Activated T-helper 1 cell treated with anti-CD3 and anti-CD28 coated beads, Interleukin-12 subunit alpha, Interleukin-12 subunit beta, Interleukin-2, Interleukin-4 antibody, amounts not matched to agents 30 ng/mL and 10 ng/mL and 1 ng/mL, durations not matched to agents 14 hours and 24 hours and 36 hours (primary cell): ENCODE measurements around the gene PCSK6. TPM values are rescaled to one million over a fixed set of nuclear protein-coding genes. Genes with fewer than 3 reads are reported as not detected.

Experiments used
- DNase-seq: peaks from one replicate; pipeline ENCODE4 v3.0.0; 2021; ENCODE audit warnings: low spot score
- H3K27ac Mint-ChIP-seq: one replicate; pipeline ENCODE4 v1.8.0; 2021; ENCODE audit warnings: mild to moderate bottlenecking, mixed read lengths
- H3K27me3 Mint-ChIP-seq: one replicate; pipeline ENCODE4 v1.8.0; 2022; ENCODE audit warnings: mild to moderate bottlenecking, moderate library complexity, mixed read lengths; ENCODE audit not compliant: insufficient read depth
- H3K36me3 Mint-ChIP-seq: one replicate; pipeline ENCODE4 v1.8.0; 2021; ENCODE audit warnings: low read depth, mixed read lengths
- H3K4me1 Mint-ChIP-seq: one replicate; pipeline ENCODE4 v1.8.0; 2021; ENCODE audit warnings: low read depth, mixed read lengths
- H3K4me3 Mint-ChIP-seq: one replicate; pipeline ENCODE4 v1.8.0; 2021; ENCODE audit warnings: mild to moderate bottlenecking, moderate library complexity, mixed read lengths
- H3K9me3 Mint-ChIP-seq: one replicate; pipeline ENCODE4 v1.8.0; 2021; ENCODE audit warnings: mixed read lengths
- intact Hi-C: fragments of 100-400 bp; cut with micrococcal nuclease; formaldehyde crosslinking; loops from one replicate; pipeline ENCODE4 v1.15.1; 2024
- total RNA-seq: library from RNA; stranded (reverse); gene quantifications from 2 replicates; pipeline ENCODE4 v1.2.3, GENCODE V29; 2022

PCSK6 gene
- total RNA-seq, 1 donor from 2014 or later: 3.0 TPM

DNA sequence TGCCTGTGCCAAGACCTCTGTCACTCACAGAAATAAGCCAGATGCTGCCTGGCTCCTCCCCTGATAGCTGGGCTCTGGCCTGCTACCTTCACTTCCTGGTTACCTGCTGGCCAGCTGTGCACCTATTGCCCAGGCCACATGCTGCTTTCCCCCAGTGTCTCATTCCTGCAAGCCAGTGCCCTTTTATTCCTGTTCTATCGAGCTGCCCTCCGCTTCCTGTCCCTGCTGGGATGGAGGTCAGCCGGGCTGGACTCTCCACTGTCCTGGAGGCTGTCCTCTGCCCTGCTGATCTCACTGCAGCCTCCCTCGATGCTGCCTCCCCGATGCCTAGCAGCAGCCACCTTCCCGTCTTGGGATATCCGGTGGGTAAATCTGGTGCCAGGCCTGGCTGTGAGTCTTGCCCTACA lies 157.4 kb downstream of the PCSK6 start:
- Mint-ChIP-seq H3K27me3 (peaks cover 12% of the 10 kb centered on the region), H3K27ac (no peak overlapping the region), H3K36me3 (peaks cover 4% of the 10 kb centered on the region), H3K9me3 (peaks cover 25% of the 10 kb centered on the region), H3K4me3 (no peak overlapping the region), H3K4me1 (no peaks in the 10 kb centered on the region)
- no peak for DNase-seq
- intact Hi-C loops: no loop called here

DNA sequence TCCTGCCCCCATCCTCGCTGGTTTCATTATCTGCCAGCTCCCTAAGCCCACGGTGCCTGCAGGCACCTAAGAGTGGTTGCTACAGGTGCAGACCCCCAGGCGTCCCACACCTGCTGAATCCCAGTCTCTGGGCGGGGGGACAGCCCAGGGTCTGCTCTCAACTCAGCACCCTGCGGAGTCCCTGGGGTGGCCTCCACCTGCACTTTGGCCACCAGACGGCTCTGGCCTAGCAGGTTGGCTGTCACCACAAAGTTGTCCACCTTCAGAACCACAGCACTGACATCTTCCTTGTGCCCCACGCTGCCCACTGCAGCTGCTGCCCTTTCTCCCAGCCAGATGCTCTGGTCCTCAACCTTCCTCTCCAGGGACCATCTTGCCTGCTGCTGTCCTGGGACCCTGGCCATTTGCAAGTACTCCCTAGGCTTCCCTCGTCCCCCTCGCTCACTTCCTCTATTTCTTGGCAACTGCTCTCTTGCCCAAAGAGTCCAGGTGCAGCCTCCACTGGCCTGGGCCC lies 159.6 kb downstream of the PCSK6 start:
- Mint-ChIP-seq H3K27ac (no peak overlapping the region), H3K27me3 (peaks cover 14% of the 10 kb centered on the region), H3K4me3 (no peak overlapping the region), H3K4me1 (no peaks in the 10 kb centered on the region), H3K36me3 (peaks cover 2% of the 10 kb centered on the region), H3K9me3 (peaks cover 14% of the 10 kb centered on the region)
- intact Hi-C loops: no loop called here
- no peak for DNase-seq

DNA sequence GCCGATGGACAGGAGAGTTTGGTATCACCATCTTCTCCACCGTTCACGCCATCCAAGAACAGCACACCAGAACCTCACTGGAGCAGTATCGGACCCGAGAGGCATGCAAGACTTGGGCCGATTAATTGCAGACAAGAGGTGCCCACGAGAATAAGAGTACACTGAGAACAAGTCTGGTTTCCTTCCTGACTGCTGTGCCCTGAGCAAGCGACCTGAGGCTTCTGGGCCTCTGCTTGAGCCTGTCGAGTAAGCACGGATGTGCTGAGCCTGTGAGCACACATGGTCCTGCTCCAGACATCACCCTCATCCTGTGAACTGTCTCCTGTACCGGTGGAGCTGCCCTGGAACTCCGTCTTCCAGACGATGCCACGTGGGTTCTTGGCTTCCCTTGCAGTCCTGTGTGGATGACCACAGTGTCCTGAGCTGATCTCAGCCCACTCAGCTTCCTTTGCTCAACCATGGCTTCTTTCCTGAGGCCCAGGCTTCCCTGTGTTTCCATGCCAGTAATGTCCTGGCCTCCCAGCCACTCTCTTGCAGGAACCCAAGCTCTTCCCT lies 160.1 kb downstream of the PCSK6 start:
- Mint-ChIP-seq H3K4me3 (no peak overlapping the region), H3K4me1 (no peaks in the 10 kb centered on the region), H3K9me3 (peaks cover 8% of the 10 kb centered on the region), H3K27me3 (peaks cover 16% of the 10 kb centered on the region), H3K27ac (no peak overlapping the region), H3K36me3 (peaks cover 2% of the 10 kb centered on the region)
- intact Hi-C loops: no loop called here
- DNase-seq: no peak

DNA sequence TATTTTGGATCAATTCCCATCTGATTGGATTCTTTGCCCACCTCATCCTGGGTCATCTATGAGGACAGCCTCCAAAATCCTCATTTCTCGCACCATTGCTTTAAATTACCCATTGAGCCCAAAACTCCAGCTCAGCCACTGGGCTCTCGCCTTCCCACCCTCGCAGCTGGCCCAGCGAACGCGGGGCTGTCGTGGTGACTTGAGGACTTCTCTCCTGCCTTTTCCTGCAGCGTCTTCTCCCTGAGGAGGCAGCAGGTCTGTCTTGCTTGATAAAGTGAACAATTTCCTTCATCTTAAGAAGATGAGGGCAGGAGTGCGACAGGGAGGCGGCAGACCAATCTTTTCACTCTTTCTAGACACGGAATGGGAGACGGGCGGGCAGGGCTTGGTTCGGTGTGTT lies 161.5 kb downstream of the PCSK6 start:
- Mint-ChIP-seq H3K9me3 (peaks cover 1% of the 10 kb centered on the region), H3K27me3 (peaks cover 16% of the 10 kb centered on the region), H3K36me3 (peaks cover under 1% of the 10 kb centered on the region), H3K4me3 (no peak overlapping the region), H3K27ac (no peak overlapping the region), H3K4me1 (no peaks in the 10 kb centered on the region)
- intact Hi-C loops: no loop called here
- DNase-seq: no peak

DNA sequence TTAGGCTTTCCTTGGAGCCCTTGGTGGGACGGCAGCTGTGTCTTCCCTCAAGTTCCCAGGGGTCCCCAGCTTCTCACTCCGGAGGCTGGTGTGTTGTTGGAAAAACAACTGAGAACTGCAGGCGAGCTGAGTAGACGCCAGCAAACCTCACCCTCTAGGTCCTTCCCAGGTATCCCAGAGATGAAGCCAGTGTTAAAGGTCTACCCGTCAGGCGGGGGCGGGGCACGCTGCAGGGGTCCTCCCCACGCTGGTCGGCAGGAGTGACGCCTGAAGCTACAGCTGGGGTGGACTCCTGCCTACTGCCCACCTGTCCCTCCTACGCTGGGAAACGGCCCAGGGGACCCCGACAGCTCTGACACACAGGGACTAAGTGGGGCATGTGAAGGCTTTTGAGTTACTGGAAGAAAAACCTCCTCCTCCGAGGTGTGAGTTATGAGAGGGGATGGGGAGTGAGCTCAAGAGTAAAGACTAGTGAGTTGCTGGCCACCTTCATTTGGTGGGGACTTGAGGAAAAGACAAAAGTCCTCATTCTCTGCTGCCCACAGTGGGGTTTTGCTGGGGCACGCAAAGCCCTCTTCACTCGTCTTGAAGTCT lies 162.3 kb downstream of the PCSK6 start:
- Mint-ChIP-seq H3K4me3 (no peak overlapping the region), H3K27me3 (peaks cover 16% of the 10 kb centered on the region), H3K9me3 (no peaks in the 10 kb centered on the region), H3K4me1 (no peaks in the 10 kb centered on the region), H3K27ac (no peak overlapping the region), H3K36me3 (no peaks in the 10 kb centered on the region)
- no peak for DNase-seq
- intact Hi-C loops: no loop called here

DNA sequence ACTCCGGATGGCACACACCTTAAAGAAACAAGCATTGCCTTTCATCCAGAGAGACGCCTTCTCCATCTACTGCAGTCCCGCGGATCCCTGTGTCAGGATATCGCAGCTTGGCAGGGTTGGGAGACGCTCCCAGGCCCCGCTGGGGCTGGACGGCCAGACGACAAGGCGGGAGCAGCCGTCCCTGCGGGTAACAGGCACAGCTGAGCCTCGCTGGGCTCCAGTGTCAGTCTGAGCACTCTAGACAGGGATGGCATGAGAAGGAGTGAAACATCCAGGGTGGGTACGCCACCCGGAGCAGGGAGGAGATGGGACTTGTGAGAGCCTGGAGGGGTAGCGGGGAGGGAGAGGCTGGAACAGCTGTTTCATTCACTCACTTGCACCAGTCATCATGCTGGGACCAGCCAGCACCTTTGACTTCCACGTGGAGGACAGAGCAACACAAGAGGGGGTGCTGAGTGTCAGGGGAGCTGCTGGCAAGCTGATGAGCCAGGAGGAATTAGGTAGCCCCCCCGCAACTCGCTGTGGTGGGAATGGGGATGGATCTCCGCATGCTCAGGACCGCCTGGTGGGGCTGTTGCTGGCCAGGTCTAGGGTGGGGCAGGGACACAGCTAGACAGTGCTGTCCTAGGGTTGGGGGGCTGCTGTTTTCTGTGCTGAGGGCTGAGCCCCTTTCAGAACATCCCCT lies 162.9 kb downstream of the PCSK6 start:
- Mint-ChIP-seq H3K9me3 (no peaks in the 10 kb centered on the region), H3K36me3 (no peaks in the 10 kb centered on the region), H3K4me3 (no peak overlapping the region), H3K27me3 (peaks cover 16% of the 10 kb centered on the region), H3K27ac (no peak overlapping the region), H3K4me1 (no peaks in the 10 kb centered on the region)
- no peak for DNase-seq
- intact Hi-C loops: no loop called here

DNA sequence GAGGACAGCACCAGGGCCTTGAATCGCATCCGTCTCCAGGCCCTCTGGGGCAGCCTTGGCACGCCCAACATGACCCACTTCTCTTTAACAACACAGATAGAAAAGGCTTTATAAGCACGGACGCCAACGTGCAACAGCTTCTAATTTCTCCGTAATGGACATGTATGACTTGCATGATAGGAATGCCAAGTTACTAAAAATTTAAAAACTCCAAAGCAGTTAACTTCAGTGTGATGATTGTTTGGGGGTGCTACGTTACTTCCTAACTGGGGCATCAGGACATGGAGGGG lies 163.5 kb downstream of the PCSK6 start:
- no peak for DNase-seq
- Mint-ChIP-seq H3K36me3 (no peaks in the 10 kb centered on the region), H3K4me1 (peaks cover 4% of the 10 kb centered on the region), H3K4me3 (no peak overlapping the region), H3K27ac (no peak overlapping the region), H3K9me3 (no peaks in the 10 kb centered on the region), H3K27me3 (peaks cover 13% of the 10 kb centered on the region)
- intact Hi-C loops: no loop called here

DNA sequence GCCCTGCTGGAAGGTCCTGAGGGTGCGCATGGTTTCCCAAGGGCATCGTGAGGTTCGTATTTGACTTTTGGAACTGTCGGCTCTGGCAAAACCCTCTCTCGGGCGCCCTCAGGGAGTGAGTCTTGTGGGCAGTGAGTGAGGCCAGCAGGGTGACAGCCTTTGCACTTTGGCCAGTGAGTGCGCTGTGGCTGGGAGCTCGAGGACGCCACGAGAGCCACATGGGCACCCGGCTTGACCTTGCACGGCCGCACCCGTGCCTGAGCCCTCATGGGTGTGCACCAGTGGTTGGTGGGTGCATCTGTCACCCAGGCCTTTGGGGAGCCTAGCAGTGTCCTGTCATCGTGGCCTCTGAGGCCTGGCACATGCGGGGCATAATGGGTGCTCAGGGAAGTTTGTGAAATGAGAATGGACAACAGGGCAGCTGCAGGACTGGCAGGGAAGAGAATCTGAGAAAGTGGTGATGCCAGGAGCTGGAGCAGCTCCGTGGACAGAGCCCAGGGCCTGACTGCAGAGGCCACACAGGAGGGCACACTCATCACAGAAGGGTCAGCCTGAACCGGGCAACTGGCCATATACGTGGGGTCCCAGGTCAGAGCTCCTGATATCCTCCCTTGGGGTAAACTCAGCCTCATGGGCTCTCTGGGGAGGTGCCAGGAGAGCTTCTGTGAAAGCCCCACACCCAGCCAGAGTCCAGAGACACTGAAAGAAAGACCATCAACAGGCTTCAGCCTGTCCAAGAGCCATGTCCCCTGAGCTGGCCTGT lies 164.1 kb downstream of the PCSK6 start:
- H3K36me3 Mint-ChIP-seq: peaks cover 2% of the 10 kb centered on the region
- peaks cover 12% of the 10 kb centered on the region for H3K27me3 Mint-ChIP-seq
- intact Hi-C loops: no loop called here
- no peak overlapping the region for H3K27ac Mint-ChIP-seq
- H3K4me1 Mint-ChIP-seq: peaks cover 9% of the 10 kb centered on the region
- peaks cover 2% of the 10 kb centered on the region for H3K9me3 Mint-ChIP-seq
- no peak overlapping the region for H3K4me3 Mint-ChIP-seq
- no peak for DNase-seq

DNA sequence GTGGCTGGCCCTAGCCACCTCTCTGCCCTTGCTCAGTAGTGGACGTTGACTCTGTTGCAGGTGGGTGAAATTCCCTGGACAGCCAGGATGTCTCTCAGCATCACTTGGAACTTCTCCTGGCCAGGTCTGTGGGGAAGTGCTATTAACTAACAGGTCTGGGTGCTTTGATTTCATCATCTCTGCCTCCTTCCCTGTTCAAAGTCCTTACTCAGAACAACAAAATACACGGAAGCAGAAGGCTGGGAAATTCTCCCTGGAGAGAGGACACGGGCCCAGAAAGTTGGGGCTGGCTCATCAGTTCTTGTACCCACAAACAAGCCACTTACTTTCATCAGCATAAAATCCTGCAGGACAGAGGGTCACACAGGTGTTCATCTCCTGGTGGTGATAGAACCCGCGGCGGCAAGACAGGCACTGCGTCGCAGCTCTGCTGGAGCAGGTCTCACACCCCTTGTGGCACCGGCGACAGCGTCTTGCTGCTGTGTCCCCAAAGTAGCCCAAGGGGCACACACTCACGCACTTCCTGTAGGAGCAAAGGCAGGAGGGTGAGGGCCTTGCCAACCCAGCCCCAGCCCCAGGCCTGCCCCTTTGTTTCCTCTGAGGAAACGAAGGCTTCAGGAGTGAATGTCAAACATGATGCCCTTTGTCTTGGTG lies 164.9 kb downstream of the PCSK6 start:
- peaks cover 2% of the 10 kb centered on the region for H3K36me3 Mint-ChIP-seq
- H3K9me3 Mint-ChIP-seq: peaks cover 3% of the 10 kb centered on the region
- peaks cover 10% of the 10 kb centered on the region for H3K27me3 Mint-ChIP-seq
- DNase-seq: no peak
- intact Hi-C loops: no loop called here
- peaks cover 13% of the 10 kb centered on the region for H3K4me1 Mint-ChIP-seq
- H3K4me3 Mint-ChIP-seq: no peak overlapping the region
- H3K27ac Mint-ChIP-seq: no peak overlapping the region

DNA sequence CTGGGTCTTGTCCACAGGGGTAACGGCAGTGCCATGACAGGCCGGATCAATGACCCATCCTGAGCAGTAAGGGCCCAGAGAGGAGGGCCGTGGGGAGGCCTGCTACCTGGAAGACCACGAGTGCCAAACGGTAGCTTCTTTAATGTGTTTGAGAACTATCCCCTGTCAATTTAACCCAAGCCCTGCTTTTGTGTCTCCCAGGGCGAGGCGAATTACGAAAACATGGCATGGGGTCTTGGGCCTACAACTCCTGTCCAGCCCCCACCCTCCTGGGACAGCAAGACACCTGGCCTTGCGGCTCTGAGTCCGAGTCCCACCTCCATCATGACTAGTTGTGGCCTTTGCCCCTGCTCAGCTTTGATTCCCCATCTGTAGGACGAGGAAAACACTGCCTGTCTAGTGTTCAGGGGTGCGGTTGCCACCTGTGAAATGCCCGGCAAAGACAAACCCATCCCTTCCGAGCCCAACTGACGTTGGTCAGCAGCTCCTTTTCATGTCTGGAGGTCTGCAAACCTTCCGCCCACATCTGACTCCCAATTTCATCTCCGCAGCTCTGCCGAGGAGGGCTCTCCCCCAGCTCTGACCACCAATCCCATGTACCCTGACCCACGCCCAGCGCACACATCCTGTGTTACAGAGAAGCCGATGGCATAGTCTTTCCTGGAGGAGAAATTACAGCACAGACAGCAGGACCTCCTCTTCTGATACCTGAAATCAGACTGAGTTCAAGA lies 165.5 kb downstream of the PCSK6 start:
- intact Hi-C loops: no loop called here
- Mint-ChIP-seq H3K4me1 (peaks cover 13% of the 10 kb centered on the region), H3K9me3 (peaks cover 3% of the 10 kb centered on the region), H3K4me3 (no peak overlapping the region), H3K27ac (no peak overlapping the region), H3K36me3 (peaks cover 2% of the 10 kb centered on the region), H3K27me3 (peaks cover 11% of the 10 kb centered on the region)
- DNase-seq: no peak

DNA sequence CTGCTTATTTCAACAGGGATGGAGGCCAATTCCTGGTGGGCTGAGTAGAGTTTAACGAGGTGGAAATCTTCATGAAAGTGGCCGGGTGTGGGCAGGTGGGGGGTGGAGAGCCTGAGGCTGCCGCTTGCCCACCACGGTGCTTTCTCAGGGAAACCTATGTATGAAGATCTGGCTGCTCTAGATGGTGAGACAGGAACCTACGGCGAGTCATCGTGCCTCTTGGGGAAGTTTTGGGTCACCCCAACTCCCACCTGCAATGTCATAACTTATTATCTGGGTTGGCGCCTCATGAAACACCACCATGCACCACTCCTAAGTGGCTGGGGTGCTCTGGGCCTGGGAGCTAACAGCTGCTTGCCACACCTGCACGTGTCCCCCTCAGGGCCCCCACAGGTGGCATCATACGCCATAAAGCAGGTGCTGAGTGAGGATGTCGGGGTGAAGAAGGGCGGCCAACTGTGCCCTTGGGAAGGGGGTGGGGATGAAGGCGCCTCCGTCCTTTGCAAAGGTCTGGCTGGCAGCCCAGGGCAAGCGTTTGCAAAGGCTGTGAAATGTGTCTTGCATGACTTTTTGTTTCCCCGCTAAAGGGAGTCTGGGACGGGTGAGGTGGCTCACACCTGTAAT lies 166.5 kb downstream of the PCSK6 start:
- Mint-ChIP-seq H3K36me3 (peaks cover 2% of the 10 kb centered on the region), H3K4me3 (no peak overlapping the region), H3K9me3 (peaks cover 3% of the 10 kb centered on the region), H3K4me1 (peaks cover 13% of the 10 kb centered on the region), H3K27ac (no peak overlapping the region), H3K27me3 (peaks cover 9% of the 10 kb centered on the region)
- intact Hi-C loops: no loop called here
- DNase-seq: no peak
